Skeletal muscle cell (primary cell): Measurements from ENCODE around the gene ATP1B2.
A peak's percentile ranks its signal among the peaks of the same experiment; 100 is the strongest.
"Not testable (repeated sequence)": the region's sequence is repeated elsewhere in the genome, so short reads cannot be mapped to it uniquely, and the experiment has no call there.

ENCODE experiments used
- DNase-seq: peaks from one replicate; pipeline ENCODE4 v3.0.0-alpha.2; 2010; ENCODE audit warnings: low read depth
- H3K4me3 ChIP-seq: 2 replicates; pipeline ENCODE4 v1.5.1; 2011; ENCODE audit warnings: low read depth, mild to moderate bottlenecking, control low read depth, low read length, moderate library complexity

Gene ATP1B2, protein sequence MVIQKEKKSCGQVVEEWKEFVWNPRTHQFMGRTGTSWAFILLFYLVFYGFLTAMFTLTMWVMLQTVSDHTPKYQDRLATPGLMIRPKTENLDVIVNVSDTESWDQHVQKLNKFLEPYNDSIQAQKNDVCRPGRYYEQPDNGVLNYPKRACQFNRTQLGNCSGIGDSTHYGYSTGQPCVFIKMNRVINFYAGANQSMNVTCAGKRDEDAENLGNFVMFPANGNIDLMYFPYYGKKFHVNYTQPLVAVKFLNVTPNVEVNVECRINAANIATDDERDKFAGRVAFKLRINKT

DNA sequence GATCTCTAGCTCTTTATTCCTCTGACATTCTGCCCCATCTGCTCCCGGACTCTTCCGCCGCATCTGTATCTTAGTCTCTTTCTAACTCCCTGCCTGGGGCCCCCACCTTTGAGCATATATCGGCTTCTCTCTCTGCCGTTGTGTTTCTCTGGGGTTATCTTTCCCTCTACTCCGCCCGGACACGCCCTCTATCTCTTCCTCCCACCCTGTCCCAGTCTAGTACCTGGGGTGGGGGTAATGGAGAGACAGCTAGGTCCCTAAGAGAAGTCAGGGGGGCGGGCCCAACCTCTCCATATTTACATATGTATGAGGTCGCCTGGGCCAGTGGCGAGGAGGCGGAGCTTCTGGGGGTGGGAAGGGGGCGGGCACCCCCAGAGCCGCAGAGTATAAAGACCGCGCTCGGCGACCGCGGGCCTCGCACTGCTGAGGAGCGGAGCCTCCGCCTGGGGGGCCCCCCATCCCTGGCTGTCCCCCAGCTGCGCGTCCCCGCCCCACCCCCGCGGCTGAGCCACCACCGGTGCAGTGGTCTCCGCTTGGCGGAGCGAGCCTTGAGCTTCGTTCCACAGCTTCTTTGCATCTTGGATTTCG, at the start of gene ATP1B2:
TSS of gene ATP1B2 (plus strand) at position 418 of the 588 bp plus-strand sequence. CDS start 593 bp downstream, outside the sequence.
- no peak for DNase-seq
- H3K4me3 ChIP-seq = peak within 1 kb of the TSS; percentile 38

DNA sequence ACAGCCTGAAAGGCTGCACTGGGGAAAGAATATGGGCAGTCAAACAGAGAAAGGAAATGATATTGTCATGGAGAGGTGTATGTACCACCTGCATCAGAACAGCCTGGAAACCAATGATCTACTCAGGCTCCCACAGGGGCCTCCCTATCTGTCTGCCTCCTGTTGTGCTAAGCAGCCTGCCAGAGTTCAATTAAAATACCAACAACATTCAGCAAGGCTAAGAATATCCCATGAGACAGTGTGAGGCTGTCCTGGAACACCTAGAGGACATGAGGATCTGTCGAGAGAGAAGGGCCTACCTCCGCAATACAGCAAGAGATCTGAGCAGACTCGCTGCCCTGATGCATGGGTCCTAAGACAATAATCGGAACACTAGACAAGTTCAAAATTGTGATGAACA, 44.4 kb upstream of the ATP1B2 start:
- no peak for DNase-seq
- no peak overlapping the region for H3K4me3 ChIP-seq

DNA sequence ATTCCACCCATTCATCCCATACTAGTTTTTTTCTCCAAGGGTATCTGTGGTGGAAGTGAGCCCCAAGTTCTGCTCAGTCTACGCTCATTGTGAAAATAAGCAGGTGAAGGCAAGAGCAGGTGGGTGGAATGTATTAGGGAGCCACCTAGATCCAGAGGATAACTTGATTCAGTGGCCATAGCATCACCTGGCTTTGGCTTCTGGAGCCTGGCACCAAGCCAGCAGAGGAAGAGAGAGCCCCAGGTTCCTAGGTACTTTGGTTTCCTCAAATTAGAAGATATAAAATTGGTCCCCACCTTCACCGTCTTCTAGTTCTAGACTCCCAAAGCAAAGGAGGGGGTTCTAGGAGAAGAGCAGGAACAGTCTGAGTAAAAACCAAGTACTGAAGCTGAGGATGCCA, 40.1 kb upstream of the ATP1B2 start:
- no peak overlapping the region for H3K4me3 ChIP-seq
- no peak for DNase-seq

DNA sequence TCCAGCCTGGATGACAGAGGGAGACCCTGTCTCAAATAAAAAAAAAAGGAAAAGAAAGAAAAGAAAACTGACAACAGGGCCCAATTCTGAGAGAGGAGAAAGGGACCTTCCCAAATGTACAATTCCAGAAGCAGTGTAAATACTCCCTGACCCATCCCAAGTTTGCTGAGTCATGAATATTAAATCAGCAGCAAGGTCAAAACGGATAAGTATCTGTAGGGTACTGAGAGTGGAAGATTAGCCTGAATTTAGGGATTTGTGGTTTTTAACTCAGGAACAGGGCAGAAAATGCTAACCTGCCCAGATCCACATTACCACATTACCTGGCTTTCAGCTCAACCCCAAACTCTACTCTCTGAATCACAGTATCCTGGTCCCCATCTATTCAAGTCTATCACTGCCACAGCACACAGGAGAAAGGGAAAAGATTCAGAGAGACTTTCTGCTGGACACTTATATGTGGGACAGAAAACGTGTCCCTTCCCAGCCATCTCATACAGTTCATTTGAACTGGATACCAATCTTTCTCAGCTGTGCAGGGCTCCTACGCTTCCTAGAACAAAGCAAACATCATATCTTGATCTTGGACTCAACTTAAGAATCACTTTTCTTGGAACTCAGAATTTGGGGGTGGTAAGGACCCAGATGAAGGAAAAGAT, 39.0 kb upstream of the ATP1B2 start:
- DNase-seq = no peak
- no peak overlapping the region for H3K4me3 ChIP-seq

DNA sequence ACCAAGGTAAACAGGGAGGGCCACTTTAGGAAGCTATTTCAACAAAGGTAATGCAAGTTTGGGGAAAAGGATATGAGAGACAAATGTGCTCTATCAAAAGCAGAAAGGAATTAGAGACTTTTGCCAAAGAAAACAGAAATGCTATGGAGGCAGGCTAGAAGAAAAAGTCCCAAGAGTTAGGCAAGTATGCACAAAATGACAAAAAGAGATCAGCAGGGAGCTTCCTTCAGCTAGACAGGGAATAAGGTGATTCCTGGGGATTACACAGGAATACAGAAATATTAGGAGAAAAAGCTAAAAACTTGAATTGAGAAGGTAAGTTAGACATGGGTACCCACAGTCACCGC, 38.5 kb upstream of the ATP1B2 start:
- H3K4me3 ChIP-seq = no peak overlapping the region
- no peak for DNase-seq

DNA sequence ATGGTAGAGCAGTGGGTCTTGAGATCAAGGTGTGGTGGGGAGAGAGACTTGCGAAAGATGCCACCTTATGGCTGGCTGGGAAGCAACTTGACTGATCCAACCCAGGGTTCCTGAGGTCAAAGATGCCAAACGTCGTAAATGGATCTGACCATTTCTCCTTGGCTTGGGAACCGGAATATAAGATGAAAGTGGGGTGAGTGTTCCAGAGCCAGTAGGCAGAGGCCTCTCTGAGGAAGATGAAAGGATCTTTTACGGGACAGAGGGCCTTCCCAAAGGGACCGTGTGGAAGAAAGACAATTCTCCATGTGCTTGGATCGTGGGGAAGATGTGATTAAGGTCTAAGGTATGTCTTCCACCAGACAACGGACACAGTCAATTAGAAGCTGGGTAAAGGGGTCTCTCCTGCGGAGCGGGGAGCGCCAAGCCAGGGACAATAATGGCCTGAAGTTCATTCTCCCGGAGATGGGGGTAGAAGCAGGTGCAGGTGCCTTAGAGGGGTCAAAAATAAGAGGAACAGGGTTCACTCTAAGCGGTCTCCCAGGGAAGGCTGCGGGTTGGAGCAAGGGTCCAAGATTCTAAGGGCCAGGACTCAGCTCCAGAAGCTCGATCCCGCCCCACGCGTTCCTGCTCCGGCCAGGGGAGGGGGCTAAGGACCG, 36.8 kb upstream of the ATP1B2 start:
- DNase-seq = no peak
- H3K4me3 ChIP-seq = peak overlapping the region; percentile 90

DNA sequence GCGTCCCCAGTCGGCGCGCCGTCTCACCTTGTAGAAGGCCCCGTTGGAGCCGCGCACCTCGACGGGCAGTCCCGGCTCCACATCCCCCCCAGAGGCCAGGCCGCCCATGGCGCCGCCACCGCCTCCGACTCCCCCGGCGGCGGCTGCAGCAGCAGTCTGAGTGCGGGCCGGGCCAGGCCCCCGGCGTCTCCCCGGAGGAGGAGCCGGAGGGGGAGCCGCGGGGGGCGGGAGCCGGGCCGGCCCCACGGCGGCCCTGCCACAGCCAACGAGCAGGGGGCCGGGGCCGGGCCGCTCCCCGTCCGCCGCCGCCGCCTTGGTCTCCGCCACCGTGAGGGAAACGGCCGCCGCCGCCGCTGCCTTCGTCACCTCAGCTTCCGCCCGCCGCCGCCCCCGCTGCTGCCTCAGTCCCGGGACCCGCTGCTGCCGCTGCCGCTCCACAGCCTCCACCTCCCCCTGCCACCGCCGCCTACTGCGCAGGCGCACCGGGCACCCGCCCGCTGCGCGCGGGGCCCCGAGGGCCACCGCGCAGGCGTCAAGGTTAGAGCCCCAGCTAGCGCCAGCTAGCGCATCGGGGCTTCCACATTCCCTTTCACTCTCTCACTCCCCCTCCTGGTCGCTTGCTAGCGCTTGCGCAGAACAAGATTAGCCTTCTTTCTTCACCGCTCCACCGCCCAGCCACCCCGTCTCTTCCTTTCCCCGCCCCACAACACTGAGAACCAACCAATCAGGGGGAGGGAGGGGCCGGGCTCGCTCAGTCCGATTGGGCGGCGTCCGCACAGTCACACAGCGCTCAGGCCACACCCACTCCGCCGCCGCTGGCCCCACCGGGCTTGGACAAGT, 36.1 kb upstream of the ATP1B2 start, which contains the start of gene FXR2:
TSS of gene FXR2 (minus strand) at position 473 of the 840 bp plus-strand sequence. CDS start at position 108, 365 bp downstream.
- H3K4me3 ChIP-seq = peak within 1 kb of the TSS; percentile 90
- peak; percentile 99 for DNase-seq

DNA sequence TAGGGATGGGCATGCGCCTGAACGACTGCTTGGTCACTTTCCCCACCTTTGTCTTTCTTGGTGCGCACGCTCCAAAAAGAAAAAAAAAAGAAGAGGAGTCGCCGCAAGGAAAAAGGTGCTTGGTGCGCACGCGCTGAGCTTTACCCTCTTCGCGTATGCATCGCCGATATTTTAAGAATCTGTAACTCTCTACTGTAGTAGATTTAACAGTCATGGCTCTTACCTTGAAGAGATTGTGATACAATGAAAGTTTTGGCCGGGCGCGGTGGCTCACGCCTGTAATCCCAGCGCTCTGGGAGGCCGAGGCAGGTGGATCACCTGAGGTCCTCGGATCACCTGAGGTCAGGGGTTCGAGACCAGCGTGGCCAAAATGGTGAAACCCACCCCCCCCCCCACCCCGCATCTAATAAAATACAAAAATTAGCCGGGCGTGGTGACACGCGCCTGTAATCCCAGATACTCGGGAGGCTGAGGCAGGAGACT, 35.4 kb upstream of the ATP1B2 start:
- peak overlapping the region; percentile 44 for H3K4me3 ChIP-seq
- no peak for DNase-seq

DNA sequence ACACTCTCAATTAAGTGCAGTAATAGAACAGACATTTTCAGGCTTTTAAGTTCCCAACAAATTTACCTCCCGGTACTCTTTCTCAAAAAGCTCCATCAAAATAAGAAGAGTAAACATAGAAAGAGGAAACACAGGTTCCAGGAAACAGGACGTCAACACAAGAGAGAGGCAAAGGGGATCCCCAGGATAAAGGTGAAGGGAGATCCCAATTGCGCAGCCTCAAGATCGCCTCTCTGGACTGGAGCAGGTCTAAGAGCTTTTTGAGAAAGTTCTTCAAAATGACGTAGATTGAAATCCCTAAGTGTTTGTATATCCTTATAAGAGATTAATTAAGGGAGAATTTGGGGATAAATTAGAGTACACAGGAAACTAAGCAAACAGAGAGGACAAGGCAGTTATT, 32.1 kb upstream of the ATP1B2 start:
- no peak for DNase-seq
- H3K4me3 ChIP-seq = no peak overlapping the region

DNA sequence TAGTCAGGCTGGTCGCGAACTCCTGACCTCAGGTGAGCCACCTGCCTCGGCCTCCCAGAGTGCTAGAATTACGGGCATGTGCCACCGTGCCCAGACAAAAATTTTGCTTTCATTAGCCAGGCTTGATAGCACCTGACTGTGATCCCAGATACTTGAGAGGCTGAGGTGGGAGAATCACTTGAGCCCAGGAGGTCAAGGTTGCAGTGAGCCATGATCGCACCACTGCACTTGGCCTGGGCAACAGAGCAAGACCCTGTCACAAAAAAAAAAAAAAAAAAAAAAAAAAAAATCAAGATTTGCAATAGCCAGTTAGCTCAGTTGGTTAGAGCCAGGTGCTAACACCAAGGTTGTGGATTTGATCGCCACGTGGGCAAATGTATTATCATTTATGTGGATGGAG, 29.9 kb upstream of the ATP1B2 start:
- no peak for DNase-seq
- H3K4me3 ChIP-seq = no peak overlapping the region

DNA sequence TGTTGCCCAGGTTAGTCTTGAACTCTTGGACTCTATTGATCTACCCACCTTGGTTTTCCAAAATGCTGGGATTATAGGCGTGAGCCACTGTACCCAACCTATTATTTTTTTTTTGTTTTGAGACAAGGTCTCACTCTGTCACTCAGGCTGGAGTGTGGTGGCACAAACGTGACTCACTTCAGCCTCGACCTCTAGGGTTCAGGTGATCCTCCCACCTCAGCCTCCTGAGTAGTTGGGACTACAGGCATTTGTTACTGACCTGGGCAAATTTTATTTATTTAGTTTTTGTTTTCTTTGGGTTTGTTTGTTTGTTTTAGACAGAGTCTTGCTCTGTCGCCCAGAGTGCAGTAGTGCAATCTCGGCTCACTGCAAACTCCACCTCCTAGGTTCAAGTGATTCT, 27.1 kb upstream of the ATP1B2 start:
- no peak for DNase-seq
- no peak overlapping the region for H3K4me3 ChIP-seq

DNA sequence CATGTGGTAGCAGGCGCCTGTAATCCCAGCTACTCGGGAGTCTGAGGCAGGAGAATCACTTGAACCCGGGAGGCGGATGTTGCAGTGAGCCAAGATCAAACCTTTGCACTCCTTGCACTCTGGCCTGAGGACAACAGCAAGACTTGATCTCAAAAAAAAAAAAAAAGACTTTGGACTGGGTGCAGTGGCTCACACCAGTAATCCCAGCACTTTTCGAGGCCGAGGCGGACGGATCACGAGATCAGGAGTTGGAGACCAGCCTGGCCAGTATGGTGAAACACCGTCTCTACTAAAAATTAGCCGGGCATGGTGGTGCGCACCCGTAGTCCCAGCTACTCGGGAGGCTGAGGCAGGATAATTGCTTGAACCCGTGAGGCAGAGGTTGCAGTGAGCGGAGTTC, 25.0 kb upstream of the ATP1B2 start:
- not testable (repeated sequence) for DNase-seq, H3K4me3 ChIP-seq

DNA sequence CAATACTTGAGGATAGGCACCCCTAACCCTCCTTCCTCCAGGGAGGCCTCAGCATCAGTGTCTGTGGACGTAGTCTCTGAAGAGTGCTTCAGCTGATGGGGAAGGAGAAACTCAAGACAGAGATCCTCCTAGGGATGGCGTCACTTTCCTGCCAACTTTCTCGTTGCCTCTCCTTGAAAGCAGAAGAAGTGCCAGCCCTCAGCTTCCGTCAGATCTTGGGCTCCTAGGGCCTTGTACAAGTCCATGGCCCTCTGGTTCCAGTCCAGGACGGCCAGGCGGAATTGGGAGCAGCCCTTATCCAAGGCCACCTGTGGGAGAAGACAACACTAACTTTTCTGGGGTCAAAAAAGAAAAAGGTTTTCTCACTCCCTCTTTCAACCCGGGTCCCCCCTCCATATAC, 24.4 kb upstream of the ATP1B2 start:
- no peak for DNase-seq
- H3K4me3 ChIP-seq = peak overlapping the region; percentile 80

DNA sequence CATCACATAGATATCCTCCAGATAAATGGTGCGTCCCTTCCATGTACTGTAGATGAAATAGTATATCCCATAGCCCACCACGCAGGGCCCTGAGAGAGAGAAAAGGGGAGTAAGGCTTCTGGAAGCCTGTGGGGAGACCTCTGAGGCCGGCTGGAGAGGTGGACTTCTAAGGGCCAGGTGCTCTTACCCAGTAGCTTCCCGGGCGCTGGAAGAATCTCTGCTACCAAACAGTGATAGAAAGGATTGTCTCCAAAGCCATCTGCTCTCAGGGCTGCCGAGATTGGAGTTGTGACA, 23.8 kb upstream of the ATP1B2 start:
- peak overlapping the region; percentile 80 for H3K4me3 ChIP-seq
- DNase-seq = no peak

DNA sequence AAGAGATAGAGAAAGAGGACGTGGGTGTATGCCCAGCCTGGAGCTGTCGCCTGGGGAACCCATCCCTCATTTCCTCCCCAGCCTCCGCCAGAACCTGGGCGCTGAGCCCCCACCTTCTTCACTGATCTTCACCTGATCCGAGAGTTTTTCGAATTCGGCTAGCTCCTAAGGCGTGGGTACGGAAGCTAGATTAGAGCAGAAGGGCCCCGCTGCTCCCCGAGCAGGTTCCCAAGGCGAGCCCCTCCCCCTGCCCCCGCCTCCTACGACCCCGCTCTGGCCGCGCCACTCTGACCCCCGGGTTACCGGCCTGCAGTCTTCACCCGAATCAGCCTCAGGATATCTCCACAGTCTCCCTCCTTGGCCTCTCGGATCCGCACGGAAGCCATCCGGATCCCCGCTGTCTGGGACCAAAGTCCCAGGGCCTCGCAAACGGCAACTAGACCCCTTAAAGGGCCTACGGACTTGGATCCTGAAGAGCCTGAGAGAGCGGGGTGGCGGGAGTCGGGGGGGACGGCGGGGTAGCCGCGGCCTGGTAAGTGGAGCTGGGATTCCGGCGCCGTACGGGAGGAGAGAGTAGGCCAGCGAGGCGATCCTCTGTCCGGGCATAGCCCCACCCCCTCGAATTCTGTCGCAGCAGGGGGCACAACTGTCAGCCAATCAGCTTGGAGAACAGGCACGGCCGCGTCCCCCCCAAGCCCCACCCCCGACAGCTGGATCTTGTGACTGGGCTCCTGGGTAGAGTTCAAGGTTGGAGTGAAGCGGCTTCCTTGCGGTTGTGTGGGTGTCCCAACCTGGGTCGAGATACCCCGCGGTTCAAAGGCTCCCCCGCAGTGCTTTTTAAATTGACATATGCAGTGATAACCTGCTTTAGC, 23.2 kb upstream of the ATP1B2 start, which contains the start of gene SAT2:
TSS of gene SAT2 (minus strand) at position 572 of the 872 bp plus-strand sequence. CDS start at position 386, 186 bp downstream.
- peak; percentile 82 for DNase-seq

DNA sequence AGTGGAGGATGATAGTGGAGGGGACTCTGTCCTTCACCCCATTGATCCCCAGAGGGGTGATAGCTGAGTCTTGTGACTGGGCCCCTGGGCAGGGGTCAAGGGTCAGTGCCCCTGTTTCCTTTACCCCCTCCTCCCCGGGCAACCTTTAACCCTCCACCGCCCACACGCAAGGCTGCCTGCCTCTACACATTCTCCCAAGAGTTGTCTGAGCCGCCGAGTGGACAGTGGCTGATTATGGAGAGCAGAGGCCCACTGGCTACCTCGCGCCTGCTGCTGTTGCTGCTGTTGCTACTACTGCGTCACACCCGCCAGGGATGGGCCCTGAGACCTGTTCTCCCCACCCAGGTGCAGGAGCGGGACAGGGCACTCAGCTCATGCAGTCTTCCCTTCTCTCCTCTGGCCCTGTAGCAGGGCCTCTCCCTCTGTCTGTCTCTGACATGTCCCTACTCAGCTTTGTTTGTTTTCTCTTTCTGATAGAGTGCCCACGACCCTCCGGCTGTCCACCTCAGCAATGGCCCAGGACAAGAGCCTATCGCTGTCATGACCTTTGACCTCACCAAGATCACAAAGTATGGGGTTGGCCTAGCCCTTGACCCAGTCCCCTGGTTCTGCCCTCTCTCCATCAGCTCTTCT, 20.7 kb upstream of the ATP1B2 start, which contains the start of gene SHBG:
TSS of gene SHBG (plus strand) at position 197 of the 633 bp plus-strand sequence. CDS start at position 235, 38 bp downstream.
- no peak for DNase-seq
- H3K4me3 ChIP-seq = no peak within 1 kb of the TSS

More for the DNA sequence above, 23.2 kb upstream of the ATP1B2 start, which contains the start of gene SAT2:
- H3K4me3 ChIP-seq = peak within 1 kb of the TSS; percentile 80

DNA sequence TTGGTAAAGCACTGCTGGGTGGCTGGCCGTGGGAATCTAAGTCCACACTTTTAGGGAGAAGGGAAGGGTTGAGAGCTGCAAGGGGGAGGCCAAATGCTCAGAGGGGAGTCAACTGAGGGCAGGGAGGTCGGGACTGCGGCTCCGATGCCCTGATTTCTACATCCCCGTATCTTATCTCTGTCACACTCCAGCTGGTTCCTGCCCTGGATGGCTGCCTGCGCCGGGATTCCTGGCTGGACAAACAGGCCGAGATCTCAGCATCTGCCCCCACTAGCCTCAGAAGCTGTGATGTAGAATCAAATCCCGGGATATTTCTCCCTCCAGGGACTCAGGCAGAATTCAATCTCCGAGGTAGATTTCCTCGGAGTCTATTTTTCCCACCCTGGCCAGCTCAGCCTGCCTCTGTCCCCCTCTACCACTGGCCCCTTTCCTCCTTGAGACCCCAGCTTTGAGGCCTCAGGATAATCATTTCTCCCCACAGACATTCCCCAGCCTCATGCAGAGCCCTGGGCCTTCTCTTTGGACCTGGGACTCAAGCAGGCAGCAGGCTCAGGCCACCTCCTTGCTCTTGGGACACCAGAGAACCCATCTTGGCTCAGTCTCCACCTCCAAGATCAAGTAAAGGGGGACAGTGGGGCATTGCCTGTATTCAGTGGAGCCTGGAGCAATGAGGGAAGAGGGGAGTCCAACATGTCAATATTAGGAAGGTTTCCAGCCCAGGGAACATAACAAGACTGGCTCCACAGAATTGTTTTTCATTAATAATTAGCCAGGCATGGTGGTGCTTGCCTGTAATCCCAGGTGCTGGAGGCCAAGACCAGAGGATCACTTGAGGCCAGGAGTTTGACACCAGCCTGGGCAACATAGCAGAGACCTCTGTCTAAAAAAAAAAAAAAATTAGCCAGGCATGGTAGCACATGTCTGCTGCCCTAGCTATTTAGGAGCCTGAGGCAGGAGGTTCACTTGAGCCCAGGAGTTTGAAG, 19.0 kb upstream of the ATP1B2 start:
- no peak overlapping the region for H3K4me3 ChIP-seq
- no peak for DNase-seq
